Measurements from ENCODE around the gene GRPEL1. TPM values are rescaled to one million over a fixed set of nuclear protein-coding genes. Genes with fewer than 3 reads are reported as not detected.

GRPEL1 gene
- total and polyA plus RNA-seq, 2 of the 8 experiments (the other 6 are each of a cell fraction or from before 2014, with no cell fraction given): 13.5 to 39.9 TPM

DNA sequence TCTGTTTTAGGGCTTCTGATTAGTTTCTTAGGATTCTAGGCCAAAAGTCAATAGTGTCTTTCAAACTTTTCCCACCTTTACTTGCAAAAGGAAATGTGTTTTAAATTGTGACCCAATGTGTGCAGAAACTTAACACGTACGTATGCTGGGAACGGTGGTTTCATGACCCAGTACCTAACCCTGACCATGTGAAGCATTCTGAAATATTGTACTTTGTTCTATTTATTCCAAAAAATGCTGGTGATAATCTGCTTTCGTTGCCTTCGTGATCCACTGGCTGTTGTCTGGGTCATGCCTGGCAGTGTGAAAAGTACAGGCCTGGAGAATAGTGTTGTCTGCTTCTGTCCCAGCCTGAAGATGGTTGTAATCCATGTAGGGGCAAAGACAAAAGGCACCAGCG lies 51.4 kb downstream of the GRPEL1 start (continued):
- no peak for TF ChIP-seq RNF2 (IDR thresholded peaks at IDR 0.05; ENCODE audit: borderline replicate concordance, low read depth, low read length, missing control alignments, poor library complexity, severe bottlenecking)
